HG03565 (cell line): Measurements from ENCODE around the gene ALDH1A2.
"Not testable (repeated sequence)": the region's sequence is repeated elsewhere in the genome, so short reads cannot be mapped to it uniquely, and the experiment has no call there.

Experiments
- ATAC-seq: cut with Tn5 transposase; IDR thresholded peaks from one replicate; pipeline ENCODE4 v1.9.1; 2021; ENCODE audit warnings: mild to moderate bottlenecking, moderate library complexity; ENCODE audit not compliant: unreplicated experiment

The ALDH1A2 gene

DNA sequence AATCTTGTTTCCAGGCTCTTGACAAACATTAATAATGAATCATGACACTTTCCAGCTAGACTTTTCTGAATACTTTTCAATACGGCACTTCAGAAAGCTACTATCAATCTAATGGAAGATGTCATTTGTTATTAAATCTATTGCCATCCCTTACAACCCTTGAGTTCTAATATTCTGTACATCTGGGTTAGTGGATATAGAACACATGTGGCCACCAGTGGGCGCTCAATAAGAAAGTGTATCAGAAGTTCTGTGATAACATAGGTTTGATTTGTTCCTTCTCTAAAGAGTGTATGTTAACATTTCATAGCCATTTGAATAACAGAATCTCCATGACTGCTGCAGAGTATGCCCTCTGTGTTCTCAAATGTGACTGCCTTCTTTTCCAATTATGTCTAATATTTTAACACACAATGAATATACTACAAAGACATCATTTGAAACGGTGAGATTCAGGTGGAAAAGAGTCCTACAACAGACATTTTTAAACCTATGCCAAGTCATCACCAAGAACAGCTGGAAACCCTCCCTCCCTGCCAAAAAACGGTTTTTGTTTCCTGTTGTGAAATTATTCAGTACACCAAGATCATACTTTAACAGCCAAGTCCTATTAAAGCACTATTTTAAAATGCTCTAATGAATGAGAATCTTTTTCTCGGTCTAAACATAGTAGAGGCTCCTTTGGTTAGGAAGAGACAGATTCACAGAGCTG, 22.2 kb downstream of the ALDH1A2 start:
- ATAC-seq = no peak

DNA sequence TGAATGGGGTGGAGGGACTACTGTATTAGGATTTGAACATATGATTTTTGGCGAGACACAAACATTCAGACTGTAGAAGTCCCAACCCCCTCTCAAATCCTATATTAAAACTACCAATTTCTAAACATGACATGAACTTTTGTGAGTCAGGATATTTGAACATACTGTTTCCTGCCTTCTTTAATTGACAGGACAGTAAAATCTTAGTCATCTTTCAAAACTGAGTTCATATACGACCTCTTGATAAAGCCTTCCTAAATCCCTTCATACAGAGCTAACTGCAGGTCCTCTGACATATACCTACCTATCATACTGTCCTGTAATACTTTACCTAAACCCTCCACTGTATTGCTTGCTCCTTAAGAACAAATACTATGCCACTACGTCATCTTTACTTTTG, 23.5 kb downstream of the ALDH1A2 start:
- ATAC-seq = no peak

DNA sequence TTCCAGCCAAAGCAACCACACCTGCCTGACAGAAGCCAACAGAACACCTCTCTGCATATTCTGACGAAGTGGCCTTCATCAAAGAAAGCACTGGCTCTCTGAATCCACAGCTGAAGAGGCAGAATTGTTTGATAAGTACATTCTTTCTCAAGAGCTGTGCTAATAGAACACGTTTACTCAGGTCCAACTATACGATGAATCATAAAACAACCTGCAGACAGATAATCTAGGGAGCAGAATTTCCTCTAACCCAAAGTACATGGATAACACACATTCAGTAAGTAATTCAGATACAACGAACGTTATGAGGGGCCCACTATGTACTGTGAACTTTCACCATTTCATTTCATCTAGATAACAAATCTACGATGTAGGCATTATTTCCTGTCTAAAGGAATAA, 25.4 kb downstream of the ALDH1A2 start:
- no peak for ATAC-seq

DNA sequence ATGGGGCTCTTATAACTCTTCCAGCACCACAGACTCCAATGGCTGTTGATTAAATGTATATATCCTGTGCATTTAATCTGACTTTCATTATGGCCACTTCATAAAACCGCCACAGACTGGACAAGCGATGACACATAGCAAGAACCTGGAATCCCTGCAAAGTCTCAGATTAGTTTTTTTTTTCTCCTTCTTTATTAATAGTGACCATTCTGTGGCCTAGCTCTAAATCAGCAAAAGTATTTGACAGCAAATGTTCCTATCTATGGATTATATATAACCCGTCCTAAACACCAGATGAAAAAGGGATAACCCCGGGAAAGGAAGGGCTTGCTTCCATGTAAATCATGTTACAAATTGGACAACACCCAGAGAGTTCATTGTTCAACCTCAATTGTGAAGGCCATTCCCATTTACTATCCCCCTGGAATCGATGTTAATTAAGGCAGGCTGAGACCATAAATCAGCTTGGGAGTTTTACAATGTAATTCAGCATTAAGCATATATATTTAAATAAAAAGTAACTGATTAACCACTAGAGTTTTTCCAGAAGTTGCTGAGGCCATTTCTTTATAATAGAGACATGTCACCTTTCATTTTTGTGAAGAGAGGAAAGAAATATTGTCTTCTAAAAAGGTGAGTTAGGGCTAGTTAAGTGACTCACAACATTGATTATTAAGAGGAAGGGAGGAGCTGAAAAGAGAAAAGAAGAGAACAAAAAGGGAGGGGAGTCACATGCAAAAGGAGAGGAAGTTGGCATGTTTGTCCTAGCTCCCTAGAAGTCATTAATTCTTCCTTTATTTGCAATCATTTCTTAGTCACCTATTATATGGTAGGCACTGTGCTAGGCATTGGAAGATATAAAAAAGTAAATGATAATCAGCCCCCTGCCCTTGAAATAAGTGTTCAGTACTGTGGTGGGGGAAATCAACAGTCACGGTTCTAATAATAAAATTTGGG, 26.2 kb downstream of the ALDH1A2 start:
- no peak for ATAC-seq

DNA sequence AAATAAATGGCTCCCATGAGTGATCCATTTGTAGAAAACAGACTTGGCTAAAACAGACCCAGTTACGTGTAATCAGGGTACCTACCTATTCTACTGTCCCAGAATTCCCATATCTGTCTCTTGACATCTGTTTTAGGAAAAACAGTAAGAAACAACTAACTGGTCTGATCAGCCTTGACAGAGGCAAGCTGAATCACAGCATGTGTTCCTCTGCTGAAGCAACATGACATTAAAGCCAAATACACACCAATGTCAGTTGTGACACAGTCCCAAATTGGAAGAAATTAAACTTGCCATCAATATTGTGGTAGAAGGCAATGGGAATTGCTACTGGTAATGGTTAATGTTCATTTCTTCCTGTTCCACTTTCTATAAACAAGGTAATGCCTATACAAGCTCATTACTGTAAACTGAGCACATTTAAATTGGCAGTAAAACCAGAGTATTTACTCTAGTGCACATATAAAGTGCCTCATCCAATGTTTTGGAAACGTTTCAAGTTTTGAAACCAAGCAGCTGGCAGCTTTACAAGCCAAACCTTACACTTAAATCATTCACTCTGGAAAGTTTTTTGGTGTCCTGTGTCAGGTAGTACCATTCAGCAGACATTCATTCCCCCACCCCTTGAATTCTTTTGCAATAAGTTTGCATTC, 27.0 kb downstream of the ALDH1A2 start:
- no peak for ATAC-seq

DNA sequence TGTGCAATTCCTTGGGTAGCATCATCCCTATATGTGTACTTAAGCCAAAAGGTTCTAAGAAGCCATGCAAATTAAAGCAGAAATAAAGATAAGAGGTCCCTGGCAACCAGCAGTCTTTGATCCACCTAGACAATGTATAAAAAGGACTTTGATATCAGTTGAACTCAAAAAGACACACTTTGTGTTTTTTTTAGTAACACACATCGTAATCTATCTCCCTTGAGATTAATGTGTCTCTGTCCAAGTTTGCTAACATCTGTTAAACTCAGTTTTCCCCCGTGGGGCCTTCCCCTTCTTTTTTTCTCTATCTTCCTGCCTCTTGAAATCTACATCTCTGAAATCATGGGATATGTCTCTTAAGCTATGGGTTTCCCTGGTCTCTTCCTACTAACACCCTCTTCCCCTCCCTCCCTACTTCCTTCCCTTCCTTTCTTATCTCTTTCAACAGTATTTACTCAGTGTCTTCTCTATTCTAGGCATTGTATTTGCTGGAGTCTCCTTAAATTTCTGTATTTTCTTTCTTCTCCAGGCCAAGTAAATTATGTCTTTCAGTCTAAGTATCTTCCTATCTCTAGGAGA, 27.7 kb downstream of the ALDH1A2 start:
- ATAC-seq = no peak

DNA sequence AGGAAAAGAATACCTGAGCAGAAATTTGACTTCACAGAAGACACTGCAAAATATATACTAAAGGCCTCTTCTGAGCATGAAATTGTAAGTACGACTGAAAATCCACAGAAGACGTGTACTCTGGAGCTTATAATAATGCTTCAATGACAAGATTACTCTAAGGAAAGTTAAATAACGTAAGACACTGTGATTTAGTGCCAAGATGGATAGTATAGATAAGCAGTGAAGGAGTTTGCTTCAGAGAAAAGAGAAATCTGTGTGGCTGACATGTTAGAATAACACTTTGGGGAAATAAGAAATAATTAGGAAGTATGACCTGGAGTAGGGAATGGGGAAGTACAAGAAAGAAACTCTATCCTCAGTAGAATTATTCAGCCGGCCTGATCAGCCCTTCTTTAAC, 28.9 kb downstream of the ALDH1A2 start:
- no peak for ATAC-seq

DNA sequence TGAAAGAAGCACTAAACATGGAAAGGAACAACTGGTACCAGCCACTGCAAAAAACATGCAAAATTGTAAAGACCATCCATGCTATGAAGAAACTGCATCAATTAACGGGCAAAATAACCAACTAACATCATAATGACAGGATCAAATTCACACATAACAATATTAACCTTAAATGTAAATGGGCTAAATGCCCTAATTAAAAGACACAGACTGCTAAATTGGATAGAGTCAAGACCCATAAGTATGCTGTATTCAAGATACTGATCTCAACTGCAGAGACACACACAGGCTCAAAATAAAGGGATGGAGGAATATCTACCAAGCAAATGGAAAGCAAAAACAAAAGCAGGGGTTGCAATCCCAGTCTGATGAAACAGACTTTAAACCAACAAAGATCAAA, 37.1 kb downstream of the ALDH1A2 start:
- not testable (repeated sequence) for ATAC-seq

DNA sequence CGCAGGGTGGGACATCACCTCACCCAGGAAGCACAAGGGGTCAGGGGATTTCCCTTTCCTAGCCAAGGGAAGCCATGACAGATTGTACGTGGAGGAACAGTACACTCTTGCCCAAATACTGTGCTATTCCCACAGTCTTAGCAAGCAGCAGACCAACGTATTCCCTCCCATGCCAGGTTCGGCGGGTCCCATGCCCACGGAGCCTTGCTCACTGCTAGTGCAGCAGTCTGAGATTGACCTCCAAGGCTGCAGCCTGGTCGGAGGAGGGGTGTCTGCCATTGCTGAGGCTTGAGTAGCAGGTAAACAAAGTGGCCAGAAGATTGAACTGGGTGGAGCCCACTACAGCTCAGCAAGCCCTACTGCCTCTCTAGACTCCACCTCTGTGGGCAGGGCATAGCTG, 39.0 kb downstream of the ALDH1A2 start:
- no peak for ATAC-seq

DNA sequence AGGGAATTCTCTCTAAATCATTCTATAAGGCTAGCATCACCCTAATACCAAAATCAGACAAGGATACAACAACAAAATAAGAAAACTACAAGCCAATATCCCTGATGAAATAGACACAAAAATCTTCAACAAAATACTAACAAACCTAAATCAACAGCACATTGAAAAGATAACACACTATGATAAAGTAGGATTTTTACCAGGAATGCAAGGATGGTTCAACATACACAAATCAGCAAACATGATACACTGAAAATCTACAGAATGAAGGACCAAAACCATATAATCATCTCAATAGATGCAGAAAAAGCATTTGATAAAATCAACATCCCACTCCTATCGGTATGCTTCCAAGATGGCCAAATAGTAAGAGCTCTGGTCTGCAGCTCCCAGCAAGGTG, 39.5 kb downstream of the ALDH1A2 start:
- no peak for ATAC-seq

DNA sequence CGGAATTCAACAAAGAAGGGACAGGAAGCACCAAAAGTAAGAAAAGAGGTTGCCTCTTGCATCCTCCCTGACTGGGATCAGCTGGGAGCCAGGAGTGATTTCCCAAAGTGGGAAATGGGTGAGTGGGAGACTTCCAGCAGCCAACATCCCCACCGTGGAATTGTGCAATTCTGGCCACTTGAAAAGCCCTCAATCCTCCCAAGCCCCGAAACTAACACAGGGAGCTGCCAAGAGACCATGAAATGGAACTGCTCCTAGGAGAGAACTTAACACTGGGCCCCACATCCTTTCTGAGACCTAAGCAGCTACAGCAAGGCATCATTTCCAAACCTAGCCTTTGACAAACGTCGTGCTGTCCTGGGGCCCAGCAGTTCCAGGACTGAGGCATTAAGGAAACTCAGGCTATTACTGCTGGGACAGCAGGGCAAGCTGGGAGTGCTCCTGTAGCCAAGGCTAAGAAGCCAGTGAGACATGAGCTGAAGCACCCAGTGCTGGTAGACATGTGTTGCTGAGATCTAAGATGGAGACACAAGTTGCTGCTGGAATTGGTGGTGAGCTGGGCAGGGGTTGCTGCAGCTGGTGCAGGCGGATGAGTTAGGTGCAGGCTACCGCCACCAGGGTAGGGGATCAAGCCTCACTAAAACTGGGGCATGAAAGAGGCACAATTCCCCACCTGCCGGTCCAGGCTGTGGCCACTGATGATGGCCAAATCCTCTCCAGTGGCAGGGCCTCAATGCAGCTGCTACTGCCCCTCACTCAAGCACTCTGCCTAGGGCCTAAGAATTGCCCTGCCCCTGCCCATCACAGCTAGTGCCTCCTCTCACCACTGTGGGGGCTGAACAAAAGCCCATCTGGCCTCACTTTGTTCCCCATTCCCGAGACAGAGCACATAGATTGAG, 43.9 kb downstream of the ALDH1A2 start:
- no peak for ATAC-seq

DNA sequence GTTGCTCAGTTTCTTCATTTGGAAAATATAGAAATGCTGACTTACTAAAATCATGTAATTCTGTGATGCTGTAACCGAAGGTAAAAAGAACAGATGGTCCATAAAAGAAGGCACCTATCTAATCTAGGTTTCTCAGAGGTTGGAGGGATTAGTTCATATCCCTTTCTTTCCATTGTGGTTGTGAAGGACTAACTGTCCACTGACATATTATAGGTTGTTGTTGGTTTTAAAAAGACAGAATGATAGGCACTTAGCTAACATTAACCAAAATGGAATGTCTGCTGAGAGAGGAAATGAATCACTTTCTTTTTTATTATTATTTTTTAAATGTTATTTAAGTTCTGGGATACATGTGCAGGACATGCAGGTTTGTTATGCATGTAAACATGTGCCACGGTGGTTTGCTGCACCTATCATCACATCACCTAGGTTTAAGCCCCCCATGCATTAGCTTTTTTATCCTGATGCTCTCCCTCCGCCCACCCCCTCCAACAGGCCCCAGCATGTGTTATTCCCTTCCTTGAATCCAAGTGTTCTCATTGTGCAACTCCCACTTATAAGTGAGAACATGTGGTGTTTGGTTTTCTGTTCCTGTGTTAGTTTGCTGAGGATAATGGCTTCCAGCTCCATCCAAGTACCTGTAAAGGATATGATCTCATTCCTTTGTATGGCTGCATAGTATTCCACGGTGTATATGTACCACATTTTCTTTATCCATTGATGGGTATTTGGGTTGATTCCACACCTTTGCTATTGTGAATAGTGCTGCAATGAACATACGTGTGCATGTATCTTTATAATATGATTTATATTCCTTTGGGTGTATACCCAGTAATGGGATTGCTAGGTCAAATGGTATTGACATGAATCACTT, 45.8 kb downstream of the ALDH1A2 start:
- ATAC-seq = no peak

DNA sequence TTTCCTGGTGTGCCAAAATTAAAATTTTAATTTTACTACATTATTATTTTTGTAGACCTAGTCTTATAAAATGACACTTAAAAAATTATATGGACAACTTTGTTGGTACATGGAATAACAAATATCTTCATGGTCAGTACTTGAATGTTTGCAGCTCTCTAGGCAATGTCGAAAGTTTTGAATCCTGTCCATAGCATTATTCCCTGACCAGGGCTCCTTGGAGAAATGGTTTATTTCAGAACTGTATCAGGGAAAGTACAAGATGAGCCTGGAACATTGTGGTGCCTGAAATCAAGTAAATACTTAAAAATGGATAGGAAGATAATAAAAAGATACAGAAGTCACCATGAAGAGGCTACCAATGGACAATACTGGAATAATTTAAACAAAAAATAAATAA, 47.6 kb downstream of the ALDH1A2 start:
- no peak for ATAC-seq

DNA sequence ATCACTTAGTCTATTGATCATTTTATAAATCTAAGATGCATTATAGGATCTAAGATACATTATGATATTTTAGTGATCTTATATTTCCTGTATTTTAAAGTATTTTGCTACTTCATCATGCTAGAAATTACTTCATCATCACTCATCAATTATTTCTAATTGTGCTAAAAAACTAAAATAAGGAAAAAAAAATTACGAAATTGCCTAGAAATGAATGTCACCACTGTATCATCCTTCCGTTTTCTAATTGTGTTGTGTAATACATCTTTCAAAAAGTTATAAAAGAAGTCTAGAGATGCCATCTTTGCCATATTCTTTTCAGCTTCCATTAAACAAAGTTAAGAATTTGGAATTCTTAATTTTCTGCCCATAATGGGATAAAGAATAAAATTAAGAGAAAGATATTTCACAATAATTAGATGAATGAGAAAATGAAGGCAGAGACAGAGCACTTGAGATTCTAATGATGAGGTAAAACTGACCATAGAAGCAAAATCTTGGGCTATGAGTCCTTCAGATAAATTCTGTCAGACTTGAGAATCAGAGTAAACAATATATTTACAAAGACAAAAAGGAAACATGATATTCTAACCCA, 48.8 kb downstream of the ALDH1A2 start:
- ATAC-seq = no peak

DNA sequence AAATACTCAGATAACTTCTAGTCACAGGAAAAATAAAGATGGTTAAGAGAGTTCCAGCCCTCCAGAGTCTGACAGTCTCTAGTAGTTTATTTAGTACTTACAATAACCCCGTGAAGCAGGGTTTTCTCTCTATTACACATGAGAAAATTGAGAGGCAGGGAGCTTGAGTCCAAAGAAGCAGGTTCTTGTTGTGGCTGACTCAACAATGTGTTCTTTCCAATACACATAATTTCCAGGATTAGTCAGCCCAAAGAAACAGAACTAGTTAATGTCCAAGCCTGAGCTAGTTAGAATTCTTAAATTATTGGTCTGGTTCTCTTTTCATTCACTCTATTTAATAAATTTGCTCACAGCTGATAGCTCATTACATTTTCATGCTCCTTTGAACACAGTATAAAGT, 49.9 kb downstream of the ALDH1A2 start:
- no peak for ATAC-seq

DNA sequence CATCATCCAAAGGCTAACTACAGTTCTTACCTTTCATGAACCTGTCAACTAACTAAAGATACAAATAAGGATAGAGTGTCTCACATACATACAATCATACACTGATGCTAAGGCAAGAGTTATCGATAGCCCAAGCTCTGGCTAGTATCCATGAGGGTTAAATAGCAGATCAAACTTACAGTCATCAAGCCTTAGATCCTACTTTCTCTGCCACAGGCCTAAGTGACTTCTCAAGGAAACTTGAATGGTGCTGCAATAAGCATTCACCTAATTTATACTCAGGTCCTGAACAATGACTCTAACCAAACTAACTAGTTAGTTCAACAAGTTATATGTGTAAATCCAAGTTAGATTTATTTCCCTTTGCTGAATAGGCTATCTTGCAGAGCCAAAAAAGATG, 51.0 kb downstream of the ALDH1A2 start:
- ATAC-seq = no peak

DNA sequence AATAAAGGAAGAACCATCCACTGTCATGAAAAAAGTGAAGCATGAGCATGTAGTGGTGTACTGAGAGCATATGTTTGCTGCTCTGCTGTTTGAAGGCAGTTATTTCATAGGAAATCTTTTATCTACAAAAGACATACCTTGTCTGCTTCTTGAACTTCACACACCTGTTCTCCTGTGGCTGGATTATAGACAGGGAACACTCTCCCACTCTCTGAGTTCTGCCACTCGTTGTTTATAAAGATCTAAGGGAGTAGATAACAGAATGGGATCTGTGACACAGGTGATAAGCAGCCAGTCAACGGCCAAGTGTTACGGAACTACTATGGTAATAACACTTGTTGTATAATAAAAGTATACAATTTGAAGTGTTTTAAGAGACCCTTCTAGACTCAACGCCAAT, 51.5 kb downstream of the ALDH1A2 start:
- no peak for ATAC-seq

DNA sequence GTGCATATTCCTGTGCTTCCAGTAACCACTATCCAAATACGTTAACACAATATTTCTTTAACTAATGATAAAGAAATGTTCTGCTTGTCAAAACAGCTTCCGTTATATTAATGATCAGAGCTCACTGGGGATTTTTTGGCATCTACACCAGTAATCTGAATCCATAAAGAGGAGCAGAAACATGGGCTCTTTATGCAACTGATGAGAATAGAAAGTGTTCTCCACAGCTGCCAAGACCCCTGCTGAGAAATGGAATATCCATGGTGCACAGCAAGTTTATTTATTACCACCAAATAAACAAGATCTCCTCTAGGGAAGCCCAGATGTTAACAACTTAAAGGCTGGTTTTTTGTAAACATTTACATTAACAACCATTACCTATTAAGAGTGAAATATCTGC, 54.5 kb downstream of the ALDH1A2 start:
- no peak for ATAC-seq

DNA sequence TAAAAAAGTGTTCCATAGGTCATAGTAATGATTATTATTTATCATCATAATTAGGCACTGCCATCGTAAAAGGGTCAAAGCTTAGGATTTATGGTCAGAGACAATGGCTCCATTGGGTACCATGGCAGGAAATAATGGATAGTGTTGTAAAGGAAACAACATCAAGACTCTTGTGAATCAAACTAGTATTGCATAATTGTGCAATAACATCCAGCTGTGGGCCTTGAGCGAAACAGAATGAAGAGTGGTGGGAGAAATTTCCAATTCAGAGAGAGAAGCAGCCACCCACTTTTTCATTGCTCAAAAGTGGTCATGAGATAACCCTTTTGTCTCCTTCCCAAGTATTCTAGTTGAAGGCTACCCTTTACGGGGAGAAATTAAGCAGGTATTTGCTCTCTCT, 61.7 kb downstream of the ALDH1A2 start:
- no peak for ATAC-seq
